M059J (cell line): Measurements from ENCODE around the gene FABP1. TPM values are rescaled to one million over a fixed set of nuclear protein-coding genes. Genes with fewer than 3 reads are reported as not detected.
A peak's percentile ranks its signal among the peaks of the same experiment; 100 is the strongest.

ENCODE experiments used
- DNase-seq: peaks from one replicate; pipeline ENCODE4 v3.0.0-alpha.2; 2012; ENCODE audit warnings: low read depth
- total RNA-seq: library from RNA; depleted of rRNA; stranded (reverse); fragments of >200 nt; shearing (Covaris generic); gene quantifications from 2 replicates; pipeline ENCODE4 v1.2.3, GENCODE V29; 2014

The FABP1 gene
- total RNA-seq, 1 experiment from 2014 or later: not detected

GRCh38 chr2:88115825-88116518 lies 11.9 kb downstream of the FABP1 start:
- no peak for DNase-seq

DNA sequence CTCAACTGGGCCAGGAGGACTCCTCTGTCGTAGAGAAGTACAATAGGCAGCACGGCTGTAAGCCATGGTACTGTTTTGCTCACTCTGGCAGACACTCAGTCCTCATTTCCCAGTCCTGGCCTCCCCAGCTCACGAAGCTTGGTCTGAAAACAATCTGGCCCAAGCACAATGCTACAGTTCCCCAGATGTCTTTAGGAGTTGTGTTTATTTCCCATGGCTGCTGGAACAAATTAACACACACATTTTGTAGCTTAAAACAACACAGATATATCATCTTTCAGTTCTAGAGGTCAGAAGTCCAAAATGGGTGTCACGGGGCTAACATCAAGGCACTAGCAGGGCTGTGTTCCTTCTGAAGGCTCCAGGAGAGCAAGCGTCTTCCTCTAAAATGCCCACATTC lies 13.0 kb downstream of the FABP1 start:
- no peak for DNase-seq

DNA sequence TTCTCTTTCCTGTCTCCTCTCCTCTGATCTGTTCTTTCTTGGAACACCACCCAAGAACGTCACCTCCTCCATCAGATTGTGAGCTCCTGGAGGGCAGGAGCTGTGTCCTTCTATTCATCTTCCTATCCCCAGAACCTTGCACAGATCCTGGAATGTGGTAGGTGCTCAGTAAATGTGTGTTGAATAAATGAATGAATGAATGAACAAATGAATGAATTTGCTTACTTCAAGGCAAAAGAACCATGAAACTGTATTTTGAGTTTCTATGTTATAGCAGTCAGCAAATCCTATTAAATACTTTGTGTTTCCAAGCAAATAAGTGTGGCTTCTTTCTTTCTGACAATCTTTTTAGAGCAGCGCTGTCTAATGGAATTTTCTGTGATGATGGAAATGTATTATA lies 14.8 kb downstream of the FABP1 start:
- DNase-seq: no peak

GRCh38 chr2:88110830-88111229 lies 17.0 kb downstream of the FABP1 start:
- no peak for DNase-seq

GRCh38 chr2:88108796-88109195 lies 19.1 kb downstream of the FABP1 start:
- DNase-seq: no peak

DNA sequence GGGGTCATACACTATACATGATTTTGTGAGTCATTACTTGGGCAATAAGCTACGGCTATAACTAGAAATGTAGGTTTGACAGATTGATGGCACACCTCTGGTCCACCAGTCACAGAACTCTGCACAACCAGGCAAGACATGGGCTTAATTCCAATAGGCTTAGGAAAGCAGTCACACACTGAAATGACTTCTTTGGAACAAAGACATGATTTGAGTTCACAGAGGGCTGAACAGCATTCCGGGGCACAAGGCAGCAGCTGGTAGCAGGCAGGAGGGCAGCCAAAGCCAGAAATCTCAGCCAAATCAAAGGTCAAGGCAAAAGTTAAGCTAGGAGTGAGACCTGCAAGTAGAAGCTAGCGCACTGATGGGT lies 27.4 kb downstream of the FABP1 start:
- no peak for DNase-seq

DNA sequence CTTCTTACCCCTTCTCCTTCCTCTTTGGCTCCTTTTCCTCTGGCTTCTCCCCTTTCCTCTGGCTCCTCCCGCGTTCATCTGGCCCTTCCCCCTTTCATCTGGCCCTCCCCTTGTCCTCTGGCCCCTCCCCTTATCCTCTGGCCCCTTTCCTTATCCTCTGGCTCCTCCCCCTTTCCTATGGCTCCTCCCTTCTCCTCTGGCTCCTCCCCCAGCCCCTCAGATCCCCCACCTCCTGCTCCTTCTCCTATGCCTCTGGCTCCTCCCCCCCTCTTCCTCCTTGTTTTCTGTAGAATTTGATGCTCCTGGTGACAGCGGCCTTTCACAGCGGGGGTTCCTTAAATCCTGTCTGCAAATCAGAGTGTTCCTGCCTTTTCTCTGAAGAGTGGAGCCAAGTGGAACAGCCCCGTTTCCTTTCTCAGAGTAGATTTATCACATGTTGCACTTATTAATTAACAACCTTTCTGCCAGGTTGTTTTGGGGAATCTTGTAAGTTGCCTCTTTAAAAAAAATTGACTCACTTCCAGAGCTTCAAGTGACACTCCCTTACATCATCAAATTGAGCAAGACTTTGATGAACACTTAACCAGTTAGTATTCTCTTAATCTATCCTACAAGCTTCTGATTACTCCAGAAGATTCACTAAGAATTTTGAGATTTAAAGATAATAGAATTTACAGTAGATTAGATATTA lies 27.9 kb downstream of the FABP1 start:
- peak; percentile 2 for DNase-seq

DNA sequence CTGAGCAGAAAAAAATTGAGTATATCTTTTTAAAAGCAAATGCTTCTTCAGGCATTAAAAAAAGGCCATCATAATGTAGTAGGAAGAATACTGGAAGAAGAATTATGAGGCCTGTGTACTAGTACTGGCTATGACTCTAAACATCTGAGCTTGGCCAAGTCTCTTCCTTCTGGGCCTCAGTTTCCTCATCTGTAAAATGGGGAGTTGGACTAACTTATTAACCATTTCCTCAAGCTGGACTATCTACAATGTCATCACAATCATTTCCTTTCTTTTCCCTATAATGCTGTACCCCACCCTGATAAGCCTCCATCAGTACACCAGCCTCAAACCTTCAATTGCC lies 29.3 kb downstream of the FABP1 start:
- no peak for DNase-seq

DNA sequence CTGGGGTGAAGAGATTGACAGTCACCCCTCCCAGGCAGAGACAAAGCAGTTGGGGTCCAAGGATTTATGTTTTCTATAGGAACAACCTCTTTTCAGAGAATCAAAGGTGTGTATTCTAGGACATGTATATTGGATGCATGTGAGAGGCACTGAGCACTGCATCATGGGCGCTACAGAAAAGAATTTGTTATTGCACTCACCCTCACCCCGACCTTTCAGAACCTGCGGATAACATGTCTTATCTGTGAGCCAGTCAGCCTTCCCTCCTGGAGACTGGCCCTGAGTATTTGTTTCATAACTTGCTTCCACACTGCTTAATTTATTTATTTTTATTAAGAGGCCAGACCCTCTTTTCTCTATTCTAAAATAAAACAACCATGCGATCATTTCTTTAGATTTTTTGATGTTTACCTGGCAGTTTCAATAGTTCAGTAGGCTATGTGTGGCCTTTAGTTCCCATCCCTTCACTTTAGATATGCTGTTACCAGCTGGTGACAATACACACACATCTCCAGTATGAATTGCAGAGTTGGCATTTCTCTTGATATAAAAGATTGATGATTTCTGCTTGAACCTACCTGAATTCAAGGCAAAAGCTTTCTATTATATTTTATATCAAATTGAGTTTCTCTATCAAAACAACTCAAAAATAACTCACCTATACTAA lies 29.8 kb downstream of the FABP1 start:
- DNase-seq: no peak

- no peak for DNase-seq
Measured at GRCh38 chr2:88097192-88097591, 30.7 kb downstream of the FABP1 start.

DNA sequence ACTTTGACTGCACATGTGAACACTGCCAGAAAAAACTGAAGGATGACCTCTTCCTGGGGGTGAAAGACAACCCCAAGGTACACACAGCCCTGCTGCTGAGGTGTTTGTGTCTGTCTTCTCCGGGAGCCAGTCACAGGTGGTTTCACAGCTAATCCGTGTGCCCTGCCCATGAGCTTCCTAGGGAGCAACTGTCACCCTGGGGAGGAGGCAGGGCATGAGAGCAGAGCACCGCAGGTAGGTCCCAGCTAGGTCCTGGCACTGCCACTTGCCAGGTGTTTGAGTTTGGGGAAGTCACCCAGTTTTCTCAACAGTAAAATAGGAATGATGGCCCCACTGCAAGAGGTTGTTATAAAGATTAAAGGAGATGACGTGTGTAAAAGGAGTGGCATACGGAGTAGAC lies 31.2 kb downstream of the FABP1 start:
- DNase-seq: no peak

DNA sequence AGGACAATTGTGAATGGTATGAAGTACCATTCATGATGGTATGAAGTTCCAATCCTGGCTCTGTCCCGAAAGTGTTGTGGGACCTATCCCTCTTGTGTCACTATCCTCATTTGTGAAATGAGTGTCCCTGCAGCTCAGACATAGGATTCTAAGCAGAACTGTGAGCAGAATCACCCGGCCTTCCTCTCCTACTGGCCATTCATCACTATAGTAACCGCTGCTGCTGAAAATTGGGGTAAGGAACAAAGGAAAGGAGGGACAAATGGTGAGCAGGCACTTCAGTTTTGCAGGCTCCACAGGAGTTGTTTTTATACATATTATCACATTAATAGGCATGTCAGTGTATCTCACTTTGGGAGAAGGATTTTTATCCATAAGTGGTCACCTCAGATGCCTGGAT lies 32.8 kb downstream of the FABP1 start:
- no peak for DNase-seq

DNA sequence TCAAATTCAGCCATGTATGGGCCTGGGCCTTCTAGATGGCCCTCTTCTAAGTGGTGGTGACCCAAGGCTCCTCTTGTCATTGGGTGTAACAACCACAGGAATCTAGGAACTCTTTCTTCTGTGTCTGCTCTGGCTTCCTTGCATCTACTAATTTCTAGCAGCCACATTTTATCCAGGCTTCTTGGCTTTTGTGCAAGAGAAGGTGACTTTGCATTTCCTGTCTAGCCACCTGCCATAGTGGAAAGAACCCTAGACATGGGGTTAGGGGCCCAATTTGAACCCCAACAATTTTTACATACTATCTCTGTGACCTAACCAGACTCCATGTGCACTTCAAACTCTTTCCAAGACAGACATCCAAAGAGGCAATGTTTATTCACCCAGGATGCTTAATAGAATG lies 35.1 kb downstream of the FABP1 start:
- DNase-seq: no peak

- DNase-seq: no peak
Measured at GRCh38 chr2:88091943-88092342, 35.9 kb downstream of the FABP1 start.

DNA sequence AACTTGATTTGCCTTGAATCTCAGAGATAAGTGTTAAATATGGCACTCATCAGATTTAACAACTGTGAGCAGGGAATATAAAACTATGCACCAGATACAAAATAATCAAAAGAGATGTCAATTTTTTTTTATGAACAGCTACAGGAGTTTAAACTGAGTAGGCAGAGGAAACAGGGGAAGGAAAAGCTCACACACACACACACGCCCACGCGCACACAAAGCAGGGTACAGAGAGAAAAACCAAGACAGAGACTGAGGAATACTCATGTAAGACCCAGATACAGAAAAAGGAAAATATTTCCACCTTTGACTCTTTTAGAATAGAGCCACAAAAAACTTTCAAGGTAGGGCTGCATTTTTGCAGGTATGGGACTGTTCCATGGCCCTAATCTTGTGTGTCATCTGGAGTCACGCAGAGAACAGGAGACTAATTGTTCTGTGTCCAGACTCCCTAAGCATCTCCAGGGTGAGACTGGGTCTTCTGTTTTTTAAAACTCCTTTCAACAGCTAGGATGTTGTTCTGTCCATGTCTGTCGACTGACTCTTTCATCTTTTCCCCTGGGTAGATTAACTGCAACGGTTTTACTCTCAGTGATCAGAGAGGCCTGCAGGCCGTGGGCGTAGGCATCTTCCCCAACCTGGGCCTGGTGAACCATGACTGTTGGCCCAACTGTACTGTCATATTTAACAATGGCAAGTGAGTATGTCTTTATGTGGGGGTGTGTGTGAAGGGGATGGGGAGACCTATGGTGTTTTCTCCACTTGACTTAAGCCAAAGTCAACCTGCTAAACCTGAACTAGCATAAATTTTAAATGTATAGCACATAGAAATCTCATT lies 37.2 kb downstream of the FABP1 start:
- DNase-seq: no peak

- DNase-seq: no peak
Measured at GRCh38 chr2:88088999-88089398, 38.9 kb downstream of the FABP1 start.

GRCh38 chr2:88087763-88088162 lies 40.1 kb downstream of the FABP1 start:
- no peak for DNase-seq

DNA sequence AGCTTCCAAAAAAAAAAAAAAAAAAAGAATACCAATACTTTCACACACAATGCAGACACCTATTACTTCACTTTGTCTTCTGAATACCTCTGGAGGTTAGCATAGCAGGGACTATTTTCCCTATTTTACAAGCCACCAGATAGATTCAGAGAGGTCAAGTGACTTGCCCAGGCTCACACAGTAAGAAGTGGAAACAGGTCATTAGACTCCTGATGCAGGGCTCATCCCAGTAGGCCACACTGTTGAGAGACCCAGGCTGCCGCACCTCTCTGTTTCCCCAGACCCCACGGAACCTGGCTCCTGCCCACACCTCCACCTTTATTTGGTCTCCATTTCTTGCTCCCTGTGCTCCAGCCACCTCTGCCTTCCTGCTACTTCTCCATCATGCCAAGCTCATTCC lies 40.8 kb downstream of the FABP1 start:
- DNase-seq: no peak

DNA sequence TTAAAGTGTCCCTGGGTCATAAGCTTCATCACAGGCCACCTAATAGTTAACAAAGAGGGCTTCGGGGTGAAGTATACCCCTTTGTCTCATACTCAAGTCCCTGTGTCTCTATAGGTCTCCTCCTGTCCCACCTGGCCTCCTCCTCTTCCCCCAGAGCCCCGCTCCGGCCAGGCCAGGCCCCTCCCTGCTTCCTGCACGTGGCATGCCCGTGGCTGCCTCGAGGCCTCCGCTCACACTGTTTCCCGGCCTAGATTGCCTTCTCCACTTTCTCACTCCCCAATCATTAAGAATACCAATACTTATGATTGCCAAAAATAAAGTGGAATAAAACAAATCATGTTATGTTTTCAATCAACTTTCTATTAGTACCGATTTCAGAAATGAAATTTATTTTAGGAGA lies 41.5 kb downstream of the FABP1 start:
- DNase-seq: no peak

GRCh38 chr2:88085602-88086001 lies 42.3 kb downstream of the FABP1 start:
- DNase-seq: no peak

- no peak for DNase-seq
Measured at GRCh38 chr2:88085099-88085498, 42.8 kb downstream of the FABP1 start.

GRCh38 chr2:88082781-88083180 lies 45.1 kb downstream of the FABP1 start:
- DNase-seq: no peak
